Measurements from ENCODE around the gene MIF. TPM values are rescaled to one million over a fixed set of nuclear protein-coding genes. Genes with fewer than 3 reads are reported as not detected.

MIF gene
- total RNA-seq, 2 experiments from 2014 or later = 1,202 to 1,440 TPM

GRCh38 chr22:23884140-23884539, 10.0 kb upstream of the MIF start:
- no peaks in the 10 kb centered on the region for H3K79me2 ChIP-seq (ENCODE audit: insufficient read depth, low read depth, low read length)
- no peak for TF ChIP-seq CTCF (conservative IDR thresholded peaks at IDR 0.05; ENCODE audit: low read length)
- no peak for TF ChIP-seq EZH2phosphoT487 (IDR thresholded peaks at IDR 0.05; ENCODE audit: borderline replicate concordance, low read depth, low read length)
- H3K4me3 ChIP-seq (ENCODE audit: low read depth, low read length, poor library complexity, severe bottlenecking) = no peak overlapping the region
- H3K9me3 ChIP-seq (ENCODE audit: low read length) = no peaks in the 10 kb centered on the region
- CTCF ChIA-PET (ENCODE audit: unreplicated experiment) = no interaction called here
- no peak overlapping the region for H3K4me2 ChIP-seq (ENCODE audit: low read length)
- H3K4me1 ChIP-seq (ENCODE audit: insufficient read depth, low read length, poor library complexity, severe bottlenecking) = no peaks in the 10 kb centered on the region
- intact Hi-C loops (cut with micrococcal nuclease; ENCODE audit: unreplicated experiment) = no loop called here
- H3K36me3 ChIP-seq (ENCODE audit: insufficient read depth, low read length) = peaks cover 4% of the 10 kb centered on the region; the same call in 1 of the 2 replicates
- H2AFZ ChIP-seq (ENCODE audit: low read length) = no peak overlapping the region
- no peak overlapping the region for H3K27ac ChIP-seq (ENCODE audit: low read depth, low read length, poor library complexity, severe bottlenecking)
- POLR2A ChIA-PET = no interaction called here
- DNase-seq (ENCODE audit: low spot score) = no peak
- no peaks in the 10 kb centered on the region for H3K9me2 ChIP-seq (ENCODE audit: insufficient read depth, low read length)
- no peaks in the 10 kb centered on the region for H4K20me1 ChIP-seq (ENCODE audit: insufficient read depth, low read length)
- BruUV-seq (replicated peaks) = no TSS peak

- intact Hi-C loops (cut with micrococcal nuclease; ENCODE audit: unreplicated experiment) = no loop called here
- Histone ChIP-seq H2AFZ (ENCODE audit: low read length) (no peak overlapping the region), H3K9me3 (ENCODE audit: low read length) (no peaks in the 10 kb centered on the region), H3K4me2 (ENCODE audit: low read length) (no peak overlapping the region), H4K20me1 (ENCODE audit: insufficient read depth, low read length) (no peaks in the 10 kb centered on the region), H3K27ac (ENCODE audit: low read depth, low read length, poor library complexity, severe bottlenecking) (no peak overlapping the region), H3K4me1 (ENCODE audit: insufficient read depth, low read length, poor library complexity, severe bottlenecking) (peaks cover 12% of the 10 kb centered on the region), H3K79me2 (ENCODE audit: insufficient read depth, low read depth, low read length) (no peaks in the 10 kb centered on the region), H3K4me3 (ENCODE audit: low read depth, low read length, poor library complexity, severe bottlenecking) (no peak overlapping the region), H3K36me3 (ENCODE audit: insufficient read depth, low read length) (peaks cover 4% of the 10 kb centered on the region), H3K9me2 (ENCODE audit: insufficient read depth, low read length) (no peaks in the 10 kb centered on the region)
- DNase-seq (ENCODE audit: low spot score) = no peak
- no TSS peak for BruUV-seq (replicated peaks)
- ChIA-PET POLR2A (interaction anchor here (0.9 kb wide), 1 partner anchor 24 kb away, joined by 6 read pairs; no protein-coding TSS in a partner anchor), CTCF (ENCODE audit: unreplicated experiment) (interaction anchor here (1.3 kb wide), 1 partner anchor 25 kb away, joined by 7 read pairs; no protein-coding TSS in a partner anchor)
- TF ChIP-seq EZH2phosphoT487 (IDR thresholded peaks at IDR 0.05; ENCODE audit: borderline replicate concordance, low read depth, low read length) = no peak
- peak; percentile 23; the same call in 1 of the 2 replicates for TF ChIP-seq CTCF (conservative IDR thresholded peaks at IDR 0.05; ENCODE audit: low read length)
Observed at GRCh38 chr22:23888615-23889401, 5.4 kb upstream of the MIF start.

- no peaks in the 10 kb centered on the region for H4K20me1 ChIP-seq (ENCODE audit: insufficient read depth, low read length)
- no peaks in the 10 kb centered on the region for H3K9me2 ChIP-seq (ENCODE audit: insufficient read depth, low read length)
- no peak overlapping the region for H2AFZ ChIP-seq (ENCODE audit: low read length)
- H3K27ac ChIP-seq (ENCODE audit: low read depth, low read length, poor library complexity, severe bottlenecking) = no peak overlapping the region
- H3K9me3 ChIP-seq (ENCODE audit: low read length) = no peaks in the 10 kb centered on the region
- intact Hi-C loops (cut with micrococcal nuclease; ENCODE audit: unreplicated experiment) = no loop called here
- H3K36me3 ChIP-seq (ENCODE audit: insufficient read depth, low read length) = peaks cover 3% of the 10 kb centered on the region
- no peak overlapping the region for H3K4me2 ChIP-seq (ENCODE audit: low read length)
- H3K4me3 ChIP-seq (ENCODE audit: low read depth, low read length, poor library complexity, severe bottlenecking) = no peak overlapping the region
- POLR2A ChIA-PET = no interaction called here
- CTCF ChIA-PET (ENCODE audit: unreplicated experiment) = interaction anchor here (1.3 kb wide), 1 partner anchor 26 kb away, joined by 7 read pairs; no protein-coding TSS in a partner anchor
- no peak for DNase-seq (ENCODE audit: low spot score)
- TF ChIP-seq EZH2phosphoT487 (IDR thresholded peaks at IDR 0.05; ENCODE audit: borderline replicate concordance, low read depth, low read length) = no peak
- TF ChIP-seq CTCF (conservative IDR thresholded peaks at IDR 0.05; ENCODE audit: low read length) = no peak
- H3K4me1 ChIP-seq (ENCODE audit: insufficient read depth, low read length, poor library complexity, severe bottlenecking) = peaks cover 12% of the 10 kb centered on the region
- BruUV-seq (replicated peaks) = no TSS peak
- no peaks in the 10 kb centered on the region for H3K79me2 ChIP-seq (ENCODE audit: insufficient read depth, low read depth, low read length)
Observed at GRCh38 chr22:23889620-23890019, 4.6 kb upstream of the MIF start.

Data from OCI-LY7 (cell line).